GM21528 (cell line): ENCODE results near the gene PTTG1IP.

Experiments used
- ATAC-seq: cut with Tn5 transposase; IDR thresholded peaks from one replicate; pipeline ENCODE4 v1.9.1; 2021; ENCODE audit warnings: mild to moderate bottlenecking, moderate library complexity; ENCODE audit not compliant: unreplicated experiment, low FRiP score

Gene PTTG1IP

DNA sequence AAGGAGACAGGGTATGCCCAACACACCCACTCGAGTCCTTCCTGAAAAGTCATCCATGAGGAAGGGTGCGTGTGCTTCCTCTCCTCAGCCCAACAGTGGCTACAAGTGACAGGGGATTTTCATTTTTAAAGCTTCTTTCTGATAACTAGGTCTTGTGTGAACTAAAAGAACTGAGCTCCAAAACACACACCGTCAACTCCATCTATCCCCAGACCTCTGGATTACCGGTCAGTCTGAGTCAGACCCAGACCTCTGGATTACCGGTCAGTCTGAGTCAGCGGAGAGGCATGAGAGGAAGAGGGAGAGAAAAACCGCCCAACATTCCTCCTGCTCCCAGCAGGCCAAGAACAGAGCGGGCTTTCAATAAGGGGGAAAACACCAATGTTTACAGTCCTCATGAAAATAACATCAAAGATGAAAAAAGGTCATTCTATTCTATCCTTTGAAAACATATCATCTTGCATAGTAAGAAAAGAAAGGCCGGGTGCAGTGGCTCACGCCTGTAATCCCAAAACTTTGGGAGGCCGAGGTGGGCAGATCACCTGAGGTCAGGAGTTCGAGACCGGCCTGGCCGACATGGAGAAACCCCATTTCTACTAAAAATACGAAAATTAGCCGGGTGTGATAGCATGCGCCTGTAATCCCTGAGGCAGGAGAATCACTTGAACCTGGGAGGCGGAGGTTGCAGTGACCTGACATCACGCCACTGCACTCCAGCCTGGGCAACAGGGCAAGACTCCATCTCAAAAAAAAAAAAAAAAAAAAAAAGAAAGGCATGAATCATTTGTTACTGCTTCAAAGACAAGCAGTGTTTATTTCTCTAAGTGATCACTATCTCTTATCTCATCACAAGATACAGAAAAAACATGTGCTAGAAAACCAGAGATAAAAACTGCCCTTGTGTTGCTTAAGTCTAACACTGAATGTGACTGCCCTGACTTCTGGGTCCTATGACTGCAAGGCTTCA lies 3.4 kb downstream of the PTTG1IP start:
- no peak for ATAC-seq

DNA sequence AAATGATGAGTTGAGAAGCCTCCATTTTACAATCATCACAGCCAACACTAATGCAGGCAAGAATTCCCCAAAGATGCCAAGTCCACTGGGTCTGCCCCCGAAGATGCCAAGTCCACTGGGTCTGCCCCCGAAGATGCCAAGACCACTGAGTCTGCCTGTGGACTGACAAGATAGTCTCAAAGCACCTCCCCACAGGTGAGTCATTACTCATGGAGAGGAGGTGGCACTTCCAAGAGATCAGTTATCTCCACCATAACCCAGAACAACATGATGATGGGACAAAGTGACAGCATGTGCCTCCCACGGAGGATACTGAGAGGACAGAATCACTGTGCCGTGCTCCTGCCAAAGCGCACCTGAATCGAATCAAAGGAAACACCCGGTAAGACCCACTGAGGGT lies 4.8 kb downstream of the PTTG1IP start:
- ATAC-seq: no peak

DNA sequence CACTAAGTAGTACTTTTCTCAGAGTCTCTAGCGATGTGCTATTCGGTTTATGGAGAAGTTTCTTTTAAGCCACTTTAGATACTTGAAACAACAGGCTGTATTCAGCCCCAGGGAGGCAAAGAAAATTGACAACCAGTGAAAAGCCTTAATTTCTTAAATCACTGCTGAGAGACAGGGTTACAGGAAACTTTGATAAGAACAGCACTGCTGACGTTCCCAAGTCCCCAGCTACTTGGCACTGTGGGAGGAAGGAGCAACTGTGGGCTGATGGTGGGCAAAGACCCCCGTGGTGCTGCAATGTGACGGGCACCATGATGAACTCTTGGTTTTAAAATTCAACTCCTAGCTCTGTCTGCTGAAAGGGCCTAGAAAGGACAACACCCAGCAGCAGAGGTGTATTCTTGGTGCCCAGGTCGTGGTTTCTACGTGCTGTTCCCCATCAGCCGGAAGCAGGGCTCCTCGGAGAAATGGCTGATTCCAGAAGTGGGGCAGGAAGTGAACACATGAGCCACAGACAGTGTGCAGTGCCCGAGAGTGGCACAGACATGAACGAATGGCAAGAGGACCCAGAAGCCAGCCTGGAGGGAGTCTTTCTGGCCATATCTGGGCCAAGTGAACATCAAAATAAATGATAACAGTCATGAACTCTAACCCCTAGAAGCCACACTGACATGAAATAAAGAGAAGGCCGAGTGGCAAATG lies 5.3 kb downstream of the PTTG1IP start:
- ATAC-seq: no peak

DNA sequence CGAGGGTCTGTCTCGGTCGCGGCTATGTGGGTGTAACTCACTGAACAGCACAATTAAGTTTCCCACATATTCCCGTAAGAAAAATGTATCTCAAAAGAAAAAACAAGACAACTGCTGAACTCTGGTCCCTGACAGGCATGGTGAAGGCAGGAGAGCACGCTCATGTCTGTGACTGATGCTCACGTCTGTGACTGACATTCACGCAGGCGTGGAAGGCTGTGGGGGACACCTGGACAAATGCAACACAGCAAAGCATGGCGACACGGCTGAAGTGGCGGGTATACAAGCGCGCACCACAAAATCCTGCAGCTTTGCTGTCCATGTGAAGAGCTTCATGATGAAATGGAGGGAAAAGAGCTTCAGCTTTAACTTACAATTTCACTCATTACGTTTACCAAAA lies 6.0 kb downstream of the PTTG1IP start:
- ATAC-seq: no peak

DNA sequence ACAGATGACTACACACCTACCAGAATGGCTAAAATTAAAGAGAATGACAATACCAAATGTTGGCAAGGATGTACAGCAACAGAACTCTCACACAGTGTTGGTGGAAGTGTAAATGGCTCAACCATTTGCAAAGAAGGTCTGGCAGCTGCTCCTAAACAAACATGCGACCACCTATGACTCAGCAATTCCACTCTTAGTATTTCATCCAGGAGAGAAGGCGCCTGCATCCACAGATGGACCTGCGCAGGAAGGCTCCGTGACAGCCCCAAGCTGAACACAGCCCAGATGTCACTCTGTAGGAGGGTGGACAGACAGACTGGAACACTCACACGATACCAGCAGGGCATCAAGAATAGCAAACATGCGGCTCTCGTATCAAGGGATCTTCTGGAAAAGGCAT lies 6.7 kb downstream of the PTTG1IP start:
- ATAC-seq: no peak

DNA sequence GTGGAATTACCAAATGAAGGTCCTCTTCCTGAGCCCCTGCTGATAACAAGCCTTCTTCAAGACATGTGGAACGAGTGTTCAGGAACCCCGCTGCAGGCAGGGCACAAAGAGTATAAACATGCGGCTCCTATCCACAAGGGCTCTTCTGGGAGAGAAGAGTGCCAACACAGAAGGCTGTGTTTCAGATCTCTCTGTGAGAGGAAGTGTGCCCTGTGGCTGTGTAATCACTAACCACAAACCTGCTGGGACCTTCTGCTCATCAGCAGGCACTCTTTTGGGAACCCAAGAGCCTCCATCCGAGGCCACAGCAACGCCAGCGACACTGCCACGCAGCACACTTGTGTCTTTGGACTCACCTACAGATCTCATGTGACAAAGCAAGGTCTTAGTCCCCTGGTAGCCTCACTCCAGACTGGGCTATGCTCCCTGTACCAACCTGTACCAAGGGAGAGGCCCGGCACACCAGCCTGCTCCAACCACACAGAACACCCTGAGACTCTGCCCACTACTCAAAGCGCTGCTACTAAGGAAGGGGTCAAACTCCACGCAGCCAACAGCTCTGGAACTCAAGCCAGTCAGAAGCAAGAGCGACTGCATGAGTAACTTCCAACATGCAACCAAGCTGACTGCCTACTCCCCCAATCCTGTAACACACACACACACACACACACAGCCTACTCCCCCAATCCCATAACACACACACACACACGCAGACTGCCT lies 7.8 kb downstream of the PTTG1IP start:
- no peak for ATAC-seq

DNA sequence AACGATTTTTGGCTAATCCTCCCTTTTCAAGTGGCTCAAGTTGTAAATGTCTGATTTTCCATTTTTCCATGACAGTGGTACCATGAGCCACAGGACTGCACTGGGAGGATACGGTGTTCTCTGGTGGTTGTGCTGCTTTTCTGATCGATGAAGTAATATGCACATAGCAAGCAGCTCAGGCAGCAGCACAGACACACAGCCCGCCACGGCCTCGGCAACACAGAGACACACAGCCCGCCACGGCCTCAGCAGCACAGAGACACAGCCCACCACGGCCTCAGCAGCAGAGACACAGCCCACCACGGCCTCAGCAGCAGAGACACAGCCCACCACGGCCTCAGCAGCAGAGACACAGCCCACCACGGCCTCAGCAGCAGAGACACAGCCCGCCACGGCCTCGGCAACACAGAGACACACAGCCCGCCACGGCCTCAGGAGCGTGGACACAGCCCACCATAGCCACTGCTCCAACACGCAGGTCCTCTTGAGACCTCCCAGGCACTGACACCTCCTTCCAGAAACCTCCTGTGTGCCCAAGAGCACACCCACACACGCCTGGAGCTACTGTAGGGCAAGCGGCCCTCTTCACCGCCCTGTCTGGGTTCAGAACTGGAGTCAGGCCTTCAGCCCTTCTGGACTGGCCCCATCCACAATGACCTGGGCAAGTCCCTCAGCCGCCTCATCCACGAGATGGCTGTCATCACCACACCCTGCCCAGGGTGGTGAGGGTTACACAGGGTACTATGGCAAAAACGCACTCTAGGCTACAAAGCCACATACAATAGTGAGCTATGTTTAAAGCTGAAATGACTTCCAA lies 10.4 kb downstream of the PTTG1IP start:
- no peak for ATAC-seq

DNA sequence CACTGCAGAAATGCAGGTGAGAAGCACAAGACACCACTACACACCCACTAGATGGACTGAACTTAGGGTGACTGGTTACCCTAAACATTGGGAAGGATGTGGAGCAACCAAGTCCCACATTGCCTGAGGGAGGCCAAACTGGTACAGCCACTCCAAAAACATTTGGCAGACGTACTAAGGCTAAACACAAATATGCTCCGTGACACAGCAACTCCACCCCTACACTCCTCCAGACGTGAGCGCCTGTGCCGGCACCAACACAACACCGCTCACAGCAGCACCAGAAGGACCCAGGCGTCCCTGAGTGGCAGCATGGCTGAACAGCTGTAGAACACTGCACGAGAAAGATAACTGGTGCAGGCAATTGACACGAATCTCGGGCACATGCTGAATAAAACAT lies 14.7 kb downstream of the PTTG1IP start:
- no peak for ATAC-seq

DNA sequence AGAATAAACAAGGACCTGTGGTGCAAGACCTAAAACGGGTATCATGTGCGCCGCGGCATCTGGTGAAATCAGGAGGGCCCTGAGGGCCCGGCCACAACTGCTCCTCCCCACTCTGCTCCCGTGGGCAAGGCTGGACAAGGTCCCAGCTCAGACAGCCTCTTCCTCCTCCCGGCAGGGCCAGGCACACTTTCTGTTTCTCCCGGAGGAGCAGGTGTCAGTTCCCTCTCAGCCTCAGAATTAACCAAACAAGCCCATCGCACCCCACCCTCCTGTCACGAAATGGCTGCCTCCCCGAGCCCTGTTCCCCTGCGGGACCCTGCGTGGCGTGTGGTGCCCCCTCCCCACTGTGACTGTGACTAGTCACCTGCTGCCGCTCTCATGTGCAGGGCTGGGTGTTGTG lies 15.2 kb downstream of the PTTG1IP start:
- no peak for ATAC-seq

DNA sequence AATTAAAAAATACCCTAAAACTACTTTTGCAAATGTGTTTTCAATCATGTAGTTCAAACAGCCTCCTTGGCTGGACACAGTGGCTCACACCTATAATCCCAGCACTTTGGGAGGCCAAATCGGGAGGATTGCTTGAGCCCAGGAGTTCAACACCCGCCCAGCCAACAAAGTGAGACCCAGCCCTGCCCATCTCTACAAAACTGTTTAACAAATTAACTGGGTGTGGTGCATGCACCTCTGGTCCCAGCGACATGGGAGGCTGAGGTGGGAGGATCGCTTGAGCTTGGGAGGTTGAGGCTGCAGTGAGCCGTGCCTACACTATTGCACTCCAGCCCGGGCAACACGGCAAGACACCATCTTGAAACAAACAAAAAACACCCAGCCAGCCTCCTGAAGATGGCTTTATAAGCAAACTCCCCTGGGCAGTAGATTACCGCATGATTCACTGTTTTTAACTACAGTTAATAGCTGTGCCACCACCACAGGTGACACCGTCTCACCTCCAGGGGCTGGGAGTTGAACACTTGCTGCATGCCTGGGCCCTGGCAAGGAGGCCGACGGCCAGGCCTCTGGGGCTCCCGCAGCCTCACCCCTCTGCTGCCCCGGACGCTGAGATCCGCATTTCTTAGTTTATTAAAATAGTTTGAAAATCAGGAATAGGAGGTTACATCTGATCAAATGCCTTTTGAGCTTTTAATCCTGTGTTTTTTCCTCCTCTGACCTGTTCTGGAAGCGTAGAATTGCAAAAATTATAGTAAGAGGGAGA lies 16.2 kb downstream of the PTTG1IP start:
- no peak for ATAC-seq

DNA sequence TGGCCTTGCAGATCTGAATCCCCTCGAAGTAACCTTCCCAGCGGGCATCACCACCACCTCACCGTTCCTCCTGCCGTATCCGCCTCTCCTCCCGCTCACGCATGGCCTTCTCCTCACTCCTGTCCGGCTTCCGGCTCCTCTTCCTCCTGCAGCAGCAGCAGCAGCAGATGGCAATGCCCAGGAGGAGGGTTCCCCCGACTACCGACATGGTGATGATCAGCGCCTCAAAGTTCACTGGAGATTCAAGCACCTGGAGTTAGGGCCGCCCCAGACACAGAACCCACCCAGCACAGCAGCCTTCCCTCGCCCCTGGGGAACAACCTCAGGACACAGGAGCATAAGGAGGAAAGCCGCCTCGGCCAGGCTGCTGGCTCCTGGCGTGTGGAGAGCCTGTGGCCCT lies 17.4 kb downstream of the PTTG1IP start:
- ATAC-seq: no peak

DNA sequence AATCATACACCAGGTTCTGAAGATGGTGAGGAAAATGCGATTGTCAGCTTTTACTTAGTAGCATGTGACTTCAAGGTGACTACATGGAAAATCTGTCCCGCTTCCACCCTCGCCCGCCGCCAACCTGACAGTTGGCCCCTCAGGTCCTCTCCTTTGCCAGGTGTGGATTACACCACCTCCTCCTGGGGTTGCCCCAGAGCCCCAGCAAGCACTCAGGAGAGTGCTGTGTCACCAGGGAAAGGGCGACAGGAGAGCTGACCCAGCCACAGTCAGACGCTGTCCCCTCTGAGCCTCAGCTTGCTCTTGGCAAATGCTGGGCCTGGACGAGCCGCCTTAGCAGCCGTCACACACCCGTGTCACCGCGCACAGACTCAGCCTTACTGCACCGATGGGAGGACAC lies 17.9 kb downstream of the PTTG1IP start:
- no peak for ATAC-seq

DNA sequence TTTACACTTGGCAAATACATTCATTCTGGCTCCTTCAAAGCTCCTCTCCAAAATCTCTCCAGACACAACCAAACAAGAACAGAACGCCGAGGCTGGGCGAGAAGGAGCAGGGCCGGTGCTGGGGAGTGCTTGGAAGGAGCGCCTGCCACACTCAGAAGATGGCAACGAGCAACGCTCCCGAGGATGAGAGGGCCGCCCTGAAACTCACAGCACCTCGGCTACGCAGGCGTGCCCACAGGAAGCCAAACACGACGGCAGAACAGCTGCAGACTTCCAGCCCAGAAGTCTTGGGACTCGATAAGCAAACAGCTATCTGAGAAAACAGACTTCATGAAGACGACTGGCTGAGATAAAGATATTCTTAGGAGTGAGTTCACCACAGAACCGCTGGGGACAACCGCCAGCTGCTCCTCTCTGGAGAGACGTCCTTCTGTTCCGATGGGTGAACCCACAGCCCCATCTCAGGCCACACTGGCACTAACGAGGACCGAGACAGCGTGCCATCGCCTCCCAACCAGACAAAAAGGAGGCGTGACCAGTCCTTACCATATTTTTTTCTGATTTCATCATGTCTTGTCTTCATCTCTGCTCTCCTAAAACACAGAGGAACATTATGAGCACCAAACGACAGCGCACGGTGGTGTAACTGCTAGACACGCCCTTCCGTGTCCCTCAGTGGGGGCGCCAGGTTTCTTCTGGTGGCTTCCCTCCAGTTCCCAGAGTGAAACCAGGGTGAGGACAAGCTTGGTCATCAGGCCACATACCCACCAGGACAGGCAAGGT lies 18.6 kb downstream of the PTTG1IP start:
- no peak for ATAC-seq

DNA sequence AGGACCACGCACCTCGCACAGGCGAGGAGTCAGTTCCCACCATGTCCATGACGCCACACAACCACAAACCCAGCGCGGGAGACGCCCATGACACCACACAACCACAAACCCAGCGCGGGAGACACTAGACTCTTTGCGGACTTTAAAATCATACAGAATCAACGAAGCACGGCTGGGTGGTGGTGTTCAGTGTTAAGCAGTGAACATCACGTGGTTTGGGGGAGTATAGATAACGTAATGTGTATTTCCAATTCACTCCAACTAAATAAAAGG lies 19.2 kb downstream of the PTTG1IP start:
- no peak for ATAC-seq

DNA sequence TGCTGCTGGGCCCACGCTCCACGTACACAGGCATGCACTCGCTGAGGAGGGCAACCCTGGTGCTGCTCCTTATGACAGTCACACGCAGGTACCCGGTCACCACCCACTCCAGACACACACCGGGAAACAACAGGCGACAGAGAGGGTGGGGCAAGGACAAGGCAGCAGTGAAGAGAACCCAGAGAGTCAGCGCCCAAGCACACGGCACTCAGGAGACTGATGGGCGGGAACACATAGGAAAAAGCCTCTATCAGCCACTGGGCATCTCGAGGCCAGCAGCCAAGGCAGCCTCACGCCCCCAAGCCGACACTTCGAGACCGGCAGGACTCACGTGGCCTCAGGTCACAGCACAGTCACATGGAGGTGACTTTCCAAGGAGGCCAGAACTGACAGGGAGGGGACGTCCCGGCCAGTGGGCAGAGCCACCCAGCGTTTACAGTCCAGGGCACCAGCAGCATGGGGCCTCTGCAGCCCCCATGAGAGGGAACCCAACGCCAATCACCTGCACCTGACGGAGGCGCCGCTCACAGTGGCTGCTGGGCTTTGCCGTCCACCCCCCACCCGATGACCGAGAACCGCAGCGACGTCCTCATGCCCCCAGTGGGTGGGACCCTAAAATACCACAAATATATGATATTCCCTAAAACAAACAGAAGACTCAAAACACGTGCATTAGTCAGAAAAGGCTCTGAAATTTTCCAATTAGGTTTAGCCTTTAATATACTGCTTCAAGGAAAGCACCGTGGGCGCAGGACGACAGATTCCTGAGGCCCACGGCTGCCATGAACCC lies 19.7 kb downstream of the PTTG1IP start:
- ATAC-seq: no peak

DNA sequence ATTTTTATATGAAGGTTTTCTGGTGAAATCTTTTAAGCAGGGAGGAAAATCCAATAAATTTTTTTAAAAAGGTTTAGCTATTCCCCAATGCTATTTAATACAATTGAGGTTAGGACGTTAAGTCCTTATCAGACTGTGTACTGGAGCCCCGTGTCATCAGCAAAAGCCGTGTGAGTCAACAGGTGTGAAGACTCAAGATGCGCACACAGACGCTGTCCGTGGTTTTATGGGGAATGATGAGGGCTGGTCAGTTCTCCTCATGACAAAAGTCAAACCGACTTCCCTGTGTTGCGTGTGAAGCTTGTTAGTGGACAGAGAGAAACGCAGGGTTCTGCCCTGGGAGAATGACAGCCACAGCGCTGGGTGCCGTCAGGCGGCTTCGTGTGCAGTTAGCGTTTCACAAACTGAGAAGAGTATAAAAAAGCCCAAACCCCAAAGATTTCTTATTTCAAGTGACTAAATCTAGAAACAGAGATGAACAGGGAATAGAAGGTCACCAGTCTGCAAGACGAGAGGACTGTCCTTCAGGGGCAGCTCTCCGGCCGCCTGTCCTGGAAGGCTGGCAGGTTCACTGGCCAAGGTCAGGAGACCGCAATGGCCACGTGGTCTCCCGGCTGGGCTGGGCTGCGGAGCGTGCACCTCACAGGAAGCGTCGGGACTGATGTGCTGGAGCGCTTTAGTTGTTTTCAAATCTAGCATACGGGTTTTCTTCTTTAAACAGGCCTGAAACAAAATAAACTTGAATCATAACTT lies 22.4 kb downstream of the PTTG1IP start:
- no peak for ATAC-seq

DNA sequence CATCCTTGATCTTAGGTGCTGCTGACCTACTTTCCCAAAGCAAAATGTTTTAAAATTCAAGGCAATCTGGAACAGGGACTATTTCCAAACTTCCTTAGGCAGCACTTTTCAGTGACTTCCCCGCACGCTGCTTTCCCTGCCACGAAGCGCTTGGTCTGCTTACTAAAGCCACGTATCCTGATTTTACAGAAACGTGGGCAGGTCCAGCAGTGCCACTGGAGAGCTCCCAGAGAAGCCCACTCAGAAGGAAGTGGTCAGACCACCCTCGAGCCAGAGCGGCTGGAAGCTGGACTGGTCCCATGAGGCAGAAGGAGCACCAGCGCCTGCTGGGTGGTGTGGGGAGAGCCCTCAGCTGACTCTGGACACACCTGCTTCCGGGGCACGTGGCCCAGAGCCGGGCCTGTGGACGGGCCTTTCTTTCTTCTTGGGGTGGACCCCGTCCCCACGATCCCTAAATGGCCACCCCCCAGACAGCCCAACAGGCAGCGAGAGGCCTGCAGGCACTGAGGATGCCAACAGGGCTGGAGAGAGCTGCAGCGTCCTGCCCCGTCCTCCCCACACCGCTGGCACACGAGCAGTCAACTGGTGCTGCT lies 23.2 kb downstream of the PTTG1IP start:
- ATAC-seq: no peak
